HUES6 (cell line): ENCODE data around the gene FPGS.
"Not testable (repeated sequence)": the region's sequence is repeated elsewhere in the genome, so short reads cannot be mapped to it uniquely, and the experiment has no call there.

Experiments used
- H3K27ac ChIP-seq: 2 replicates; pipeline ENCODE4 v1.7.0; 2013; ENCODE audit warnings: low read depth, mild to moderate bottlenecking, low read length, inconsistent platforms
- H3K27me3 ChIP-seq: 2 replicates; pipeline ENCODE4 v1.6.1; 2013; ENCODE audit warnings: low read length; ENCODE audit not compliant: control insufficient read depth, insufficient read depth
- H3K36me3 ChIP-seq: 2 replicates; pipeline ENCODE4 v1.6.1; 2013; ENCODE audit warnings: low read length; ENCODE audit not compliant: control insufficient read depth, insufficient read depth
- H3K4me1 ChIP-seq: 2 replicates; pipeline ENCODE4 v1.6.1; 2013; ENCODE audit warnings: low read length; ENCODE audit not compliant: control insufficient read depth, insufficient read depth
- H3K4me3 ChIP-seq: 2 replicates; pipeline ENCODE4 v1.5.1; 2013; ENCODE audit warnings: low read depth, low read length
- H3K9ac ChIP-seq: one replicate; pipeline ENCODE4 v1.6.1; 2013; ENCODE audit warnings: mild to moderate bottlenecking, low read length
- H3K9me3 ChIP-seq: 2 replicates; pipeline ENCODE4 v1.6.1; 2013; ENCODE audit warnings: low read depth, low read length; ENCODE audit not compliant: control insufficient read depth, insufficient read depth

FPGS gene

GRCh38 chr9:127772603-127773002, 30.1 kb upstream of the FPGS start:
- no peaks in the 10 kb centered on the region for H3K27me3 ChIP-seq
- H3K9ac ChIP-seq, result no peak overlapping the region
- no peaks in the 10 kb centered on the region for H3K36me3 ChIP-seq
- H3K9me3 ChIP-seq, result no peaks in the 10 kb centered on the region
- H3K27ac ChIP-seq, result no peak overlapping the region
- H3K4me1 ChIP-seq, result peaks cover 38% of the 10 kb centered on the region
- H3K4me3 ChIP-seq, result no peak overlapping the region

GRCh38 chr9:127773272-127773671, 29.4 kb upstream of the FPGS start:
- peaks cover 32% of the 10 kb centered on the region for H3K4me1 ChIP-seq
- no peak overlapping the region for H3K9ac ChIP-seq
- H3K9me3 ChIP-seq, result no peaks in the 10 kb centered on the region
- H3K4me3 ChIP-seq, result no peak overlapping the region
- H3K27ac ChIP-seq, result no peak overlapping the region
- H3K27me3 ChIP-seq, result no peaks in the 10 kb centered on the region
- H3K36me3 ChIP-seq, result no peaks in the 10 kb centered on the region

GRCh38 chr9:127773981-127774380, 28.7 kb upstream of the FPGS start:
- H3K9ac ChIP-seq, result no peak overlapping the region
- H3K4me3 ChIP-seq, result no peak overlapping the region
- peaks cover 36% of the 10 kb centered on the region for H3K4me1 ChIP-seq
- no peak overlapping the region for H3K27ac ChIP-seq
- H3K27me3 ChIP-seq, result no peaks in the 10 kb centered on the region
- no peaks in the 10 kb centered on the region for H3K36me3 ChIP-seq
- H3K9me3 ChIP-seq, result no peaks in the 10 kb centered on the region

GRCh38 chr9:127776195-127776923, 26.3 kb upstream of the FPGS start:
- no peak overlapping the region for H3K4me3 ChIP-seq
- no peaks in the 10 kb centered on the region for H3K27me3 ChIP-seq
- H3K9ac ChIP-seq, result no peak overlapping the region
- no peak overlapping the region for H3K27ac ChIP-seq
- H3K4me1 ChIP-seq, result peaks cover 34% of the 10 kb centered on the region
- no peaks in the 10 kb centered on the region for H3K36me3 ChIP-seq
- no peaks in the 10 kb centered on the region for H3K9me3 ChIP-seq

GRCh38 chr9:127776924-127777289, 25.8 kb upstream of the FPGS start:
- Histone ChIP-seq H3K4me1 (peaks cover 30% of the 10 kb centered on the region), H3K36me3 (no peaks in the 10 kb centered on the region), H3K9ac (no peak overlapping the region), H3K4me3 (no peak overlapping the region), H3K27ac (no peak overlapping the region), H3K27me3 (no peaks in the 10 kb centered on the region), H3K9me3 (no peaks in the 10 kb centered on the region)

GRCh38 chr9:127777368-127777980, 25.2 kb upstream of the FPGS start:
- no peaks in the 10 kb centered on the region for H3K27me3 ChIP-seq
- H3K27ac ChIP-seq, result no peak overlapping the region
- no peaks in the 10 kb centered on the region for H3K9me3 ChIP-seq
- H3K9ac ChIP-seq, result no peak overlapping the region
- no peak overlapping the region for H3K4me3 ChIP-seq
- H3K36me3 ChIP-seq, result no peaks in the 10 kb centered on the region
- H3K4me1 ChIP-seq, result peaks cover 30% of the 10 kb centered on the region

- peaks cover 30% of the 10 kb centered on the region for H3K4me1 ChIP-seq
- no peak within 1 kb of the TSS for H3K4me3 ChIP-seq
Measured at GRCh38 chr9:127778280-127779135, 24.2 kb upstream of the FPGS start, which contains the start of gene SH2D3C. TSS of gene SH2D3C (minus strand) at chr9:127778666. CDS start at chr9:127778627, 39 bp downstream.

GRCh38 chr9:127779136-127779981, 23.3 kb upstream of the FPGS start:
- Histone ChIP-seq H3K27me3 (no peaks in the 10 kb centered on the region), H3K27ac (no peak overlapping the region), H3K4me1 (peaks cover 32% of the 10 kb centered on the region), H3K9me3 (no peaks in the 10 kb centered on the region), H3K36me3 (no peaks in the 10 kb centered on the region), H3K9ac (no peak overlapping the region), H3K4me3 (no peak overlapping the region)

More at GRCh38 chr9:127778280-127779135, 24.2 kb upstream of the FPGS start, which contains the start of gene SH2D3C:
- Histone ChIP-seq H3K27ac (no peak within 1 kb of the TSS), H3K9ac (no peak within 1 kb of the TSS), H3K36me3 (no peaks in the 10 kb centered on the region), H3K9me3 (no peaks in the 10 kb centered on the region), H3K27me3 (no peaks in the 10 kb centered on the region)

GRCh38 chr9:127780126-127780885, 22.4 kb upstream of the FPGS start:
- Histone ChIP-seq H3K9me3 (no peaks in the 10 kb centered on the region), H3K27ac (no peak overlapping the region), H3K4me1 (peaks cover 32% of the 10 kb centered on the region), H3K27me3 (no peaks in the 10 kb centered on the region), H3K9ac (peak overlapping the region; percentile 9), H3K4me3 (no peak overlapping the region), H3K36me3 (no peaks in the 10 kb centered on the region)

GRCh38 chr9:127780909-127781308, 21.8 kb upstream of the FPGS start:
- not testable (repeated sequence) for H3K36me3 ChIP-seq, H3K27ac ChIP-seq, H3K9ac ChIP-seq, H3K9me3 ChIP-seq, H3K27me3 ChIP-seq, H3K4me3 ChIP-seq
- H3K4me1 ChIP-seq, result peaks cover 32% of the 10 kb centered on the region
